ENCODE data around the gene CKAP5. TPM values are rescaled to one million over a fixed set of nuclear protein-coding genes. Genes with fewer than 3 reads are reported as not detected.

Gene CKAP5
- total and polyA plus RNA-seq, 2 donors (not counting 1 experiment from before 2014, with no cell fraction given), result 64.7 to 111 TPM

GRCh38 chr11:46700241-46701077 lies 145.6 kb downstream of the CKAP5 start, which contains the start of the genes ARHGAP1 and ZNF408:
Gene ARHGAP1 (minus strand): TSS chr11:46700619. CDS start chr11:46696107, 4,512 bp downstream.
Gene ZNF408 (plus strand): TSS chr11:46701031. CDS start chr11:46701048, 17 bp downstream.
- peak within 1 kb of the TSS; percentile 89 for H3K27ac ChIP-seq (ENCODE audit: insufficient read depth, low read length)
- no peaks in the 10 kb centered on the region for H4K20me1 ChIP-seq (ENCODE audit: control insufficient read depth, extremely low read depth, insufficient read depth, low read length)
- peak within 1 kb of the TSS; percentile 75 for H2AFZ ChIP-seq (ENCODE audit: low read length)
- H3K4me1 ChIP-seq (ENCODE audit: control insufficient read depth, extremely low read depth, insufficient read depth, low read length), result peaks cover 7% of the 10 kb centered on the region
- peak within 1 kb of the TSS; percentile 78 for H3K9ac ChIP-seq (ENCODE audit: insufficient read depth, low read length)
- H3K27me3 ChIP-seq (ENCODE audit: control insufficient read depth, insufficient read depth, low read length), result no peaks in the 10 kb centered on the region
- TF ChIP-seq, protein P1, sequence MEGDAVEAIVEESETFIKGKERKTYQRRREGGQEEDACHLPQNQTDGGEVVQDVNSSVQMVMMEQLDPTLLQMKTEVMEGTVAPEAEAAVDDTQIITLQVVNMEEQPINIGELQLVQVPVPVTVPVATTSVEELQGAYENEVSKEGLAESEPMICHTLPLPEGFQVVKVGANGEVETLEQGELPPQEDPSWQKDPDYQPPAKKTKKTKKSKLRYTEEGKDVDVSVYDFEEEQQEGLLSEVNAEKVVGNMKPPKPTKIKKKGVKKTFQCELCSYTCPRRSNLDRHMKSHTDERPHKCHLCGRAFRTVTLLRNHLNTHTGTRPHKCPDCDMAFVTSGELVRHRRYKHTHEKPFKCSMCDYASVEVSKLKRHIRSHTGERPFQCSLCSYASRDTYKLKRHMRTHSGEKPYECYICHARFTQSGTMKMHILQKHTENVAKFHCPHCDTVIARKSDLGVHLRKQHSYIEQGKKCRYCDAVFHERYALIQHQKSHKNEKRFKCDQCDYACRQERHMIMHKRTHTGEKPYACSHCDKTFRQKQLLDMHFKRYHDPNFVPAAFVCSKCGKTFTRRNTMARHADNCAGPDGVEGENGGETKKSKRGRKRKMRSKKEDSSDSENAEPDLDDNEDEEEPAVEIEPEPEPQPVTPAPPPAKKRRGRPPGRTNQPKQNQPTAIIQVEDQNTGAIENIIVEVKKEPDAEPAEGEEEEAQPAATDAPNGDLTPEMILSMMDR (conservative IDR thresholded peaks at IDR 0.05 in 1 of 2, IDR thresholded peaks at IDR 0.05 in 1 of 2; ENCODE audit: low read depth in 1 of 2, low read length in 2 of 2), result no peak
- no peak for TF ChIP-seq EZH2 (IDR thresholded peaks at IDR 0.05; ENCODE audit: low read length, missing control alignments)
- DNase-seq (ENCODE audit: low read depth in 2 of 2), result peak; percentile 99
- peaks cover 23% of the 10 kb centered on the region for H3K36me3 ChIP-seq (ENCODE audit: control insufficient read depth, insufficient read depth, low read length)
- peaks cover 50% of the 10 kb centered on the region for H3K79me2 ChIP-seq (ENCODE audit: control insufficient read depth, insufficient read depth, low read length)
- H3K9me3 ChIP-seq (ENCODE audit: control insufficient read depth, insufficient read depth, low read depth, low read length), result no peaks in the 10 kb centered on the region
- peak within 1 kb of the TSS; percentile 88 to 100 (median 93) for H3K4me3 ChIP-seq (replicated peaks in 1 of 4; ENCODE audit: control extremely low read depth in 1 of 4, insufficient read depth in 1 of 4, low read depth in 3 of 4, low read length in 4 of 4)
- peak within 1 kb of the TSS; percentile 90 for H3K4me2 ChIP-seq (ENCODE audit: extremely low read depth, insufficient read depth, low read length)

DNA sequence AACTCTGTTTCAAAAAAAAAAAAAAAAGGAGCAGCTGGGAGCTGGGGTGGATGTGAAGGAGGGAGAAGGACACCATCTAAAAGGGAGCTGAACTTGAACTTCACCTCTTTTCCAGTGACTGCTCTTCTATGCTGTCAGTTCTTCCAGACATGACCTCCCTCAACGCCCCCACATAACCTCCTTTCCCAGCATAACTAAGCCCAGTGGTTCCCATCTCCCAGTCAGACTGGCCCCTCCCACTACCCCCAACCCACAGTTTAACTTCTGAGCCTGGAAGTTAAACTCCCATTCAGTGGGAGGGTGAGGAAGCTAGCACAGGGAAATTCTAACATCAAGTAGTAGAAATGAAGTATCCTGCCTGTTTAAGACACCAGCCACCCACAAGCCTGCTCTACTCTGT lies 147.5 kb downstream of the CKAP5 start:
- Histone ChIP-seq H3K27ac (ENCODE audit: insufficient read depth, low read length) (no peak overlapping the region), H3K9me3 (ENCODE audit: control insufficient read depth, insufficient read depth, low read depth, low read length) (no peaks in the 10 kb centered on the region), H3K9ac (ENCODE audit: insufficient read depth, low read length) (no peak overlapping the region), H2AFZ (ENCODE audit: low read length) (no peak overlapping the region), H3K79me2 (ENCODE audit: control insufficient read depth, insufficient read depth, low read length) (peaks cover 50% of the 10 kb centered on the region), H4K20me1 (ENCODE audit: control insufficient read depth, extremely low read depth, insufficient read depth, low read length) (no peaks in the 10 kb centered on the region), H3K36me3 (ENCODE audit: control insufficient read depth, insufficient read depth, low read length) (peaks cover 29% of the 10 kb centered on the region), H3K27me3 (ENCODE audit: control insufficient read depth, insufficient read depth, low read length) (no peaks in the 10 kb centered on the region), H3K4me3 (replicated peaks in 1 of 4; ENCODE audit: control extremely low read depth in 1 of 4, insufficient read depth in 1 of 4, low read depth in 3 of 4, low read length in 4 of 4) (peak overlapping the region in 1 of 4 experiments; percentile 100), H3K4me1 (ENCODE audit: control insufficient read depth, extremely low read depth, insufficient read depth, low read length) (peaks cover 12% of the 10 kb centered on the region), H3K4me2 (ENCODE audit: extremely low read depth, insufficient read depth, low read length) (peak overlapping the region; percentile 25)
- no peak for DNase-seq (ENCODE audit: low read depth in 2 of 2)
- TF ChIP-seq, protein P1 (conservative IDR thresholded peaks at IDR 0.05 in 1 of 2, IDR thresholded peaks at IDR 0.05 in 1 of 2; ENCODE audit: low read depth in 1 of 2, low read length in 2 of 2), result no peak
- TF ChIP-seq EZH2 (IDR thresholded peaks at IDR 0.05; ENCODE audit: low read length, missing control alignments), result no peak

GRCh38 chr11:46697723-46698122 lies 148.4 kb downstream of the CKAP5 start:
- peaks cover 46% of the 10 kb centered on the region for H3K79me2 ChIP-seq (ENCODE audit: control insufficient read depth, insufficient read depth, low read length)
- peaks cover 12% of the 10 kb centered on the region for H3K4me1 ChIP-seq (ENCODE audit: control insufficient read depth, extremely low read depth, insufficient read depth, low read length)

More at GRCh38 chr11:46697723-46698122, 148.4 kb downstream of the CKAP5 start:
- H3K27me3 ChIP-seq (ENCODE audit: control insufficient read depth, insufficient read depth, low read length), result no peaks in the 10 kb centered on the region
- TF ChIP-seq EZH2 (IDR thresholded peaks at IDR 0.05; ENCODE audit: low read length, missing control alignments), result no peak
- TF ChIP-seq, protein P1 (conservative IDR thresholded peaks at IDR 0.05 in 1 of 2, IDR thresholded peaks at IDR 0.05 in 1 of 2; ENCODE audit: low read depth in 1 of 2, low read length in 2 of 2), result no peak
- peak overlapping the region; percentile 57 for H3K27ac ChIP-seq (ENCODE audit: insufficient read depth, low read length)
- no peak for DNase-seq (ENCODE audit: low read depth in 2 of 2)
- H3K36me3 ChIP-seq (ENCODE audit: control insufficient read depth, insufficient read depth, low read length), result peaks cover 24% of the 10 kb centered on the region
- peak overlapping the region in 1 of 4 experiments; percentile 24 for H3K4me3 ChIP-seq (replicated peaks in 1 of 4; ENCODE audit: control extremely low read depth in 1 of 4, insufficient read depth in 1 of 4, low read depth in 3 of 4, low read length in 4 of 4)
- no peaks in the 10 kb centered on the region for H3K9me3 ChIP-seq (ENCODE audit: control insufficient read depth, insufficient read depth, low read depth, low read length)
- H3K4me2 ChIP-seq (ENCODE audit: extremely low read depth, insufficient read depth, low read length), result peak overlapping the region; percentile 40
- H2AFZ ChIP-seq (ENCODE audit: low read length), result no peak overlapping the region
- H3K9ac ChIP-seq (ENCODE audit: insufficient read depth, low read length), result peak overlapping the region; percentile 20
- no peaks in the 10 kb centered on the region for H4K20me1 ChIP-seq (ENCODE audit: control insufficient read depth, extremely low read depth, insufficient read depth, low read length)

Data from fibroblast of lung (primary cell).